ENCODE measurements around the gene IRF7.
A peak's percentile ranks its signal among the peaks of the same experiment; 100 is the strongest.

DNA sequence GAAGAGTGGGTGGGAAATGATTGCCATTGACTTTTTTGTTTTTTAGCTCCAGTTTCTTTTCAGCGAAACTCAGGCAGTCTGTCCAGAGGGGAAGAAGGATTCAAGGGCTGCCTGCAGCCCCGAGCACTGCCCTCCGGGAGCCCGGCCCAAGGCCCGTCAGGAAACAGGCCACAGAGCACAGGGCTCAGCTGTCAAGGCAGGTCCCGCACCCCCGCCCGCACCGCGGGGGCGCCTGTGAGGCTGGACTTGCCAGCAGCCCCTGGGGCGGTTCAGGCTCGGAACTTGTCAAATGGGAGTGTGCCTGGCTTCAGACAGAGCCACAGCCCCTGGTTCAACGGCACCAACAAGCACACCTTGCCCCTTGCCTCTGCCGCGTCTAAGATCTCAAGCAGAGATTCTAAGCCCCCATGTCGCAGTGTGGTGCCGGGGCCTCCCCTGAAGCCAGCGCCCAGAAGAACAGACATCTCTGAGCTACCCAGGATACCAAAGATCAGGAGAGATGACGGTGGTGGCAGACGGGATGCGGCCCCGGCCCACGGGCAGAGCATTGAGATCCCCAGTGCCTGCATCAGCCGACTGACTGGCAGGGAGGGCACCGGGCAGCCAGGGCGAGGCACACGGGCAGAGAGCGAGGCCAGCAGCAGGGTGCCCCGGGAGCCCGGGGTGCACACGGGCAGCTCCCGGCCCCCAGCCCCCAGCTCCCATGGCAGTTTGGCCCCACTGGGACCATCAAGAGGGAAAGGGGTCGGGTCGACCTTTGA lies 8.6 kb downstream of the IRF7 start:
- no peak for TF ChIP-seq CTCF (IDR thresholded peaks at IDR 0.05 in 8 of 11, conservative IDR thresholded peaks at IDR 0.05 in 3 of 11)
- peak in 2 of 3 donors; percentile 8 to 35 for TF ChIP-seq POLR2AphosphoS5 (IDR thresholded peaks at IDR 0.05)
- TF ChIP-seq POLR2A (IDR thresholded peaks at IDR 0.05): no peak

Data from spleen (tissue), 7 donors.